ENCODE data around the gene METTL15. TPM values are rescaled to one million over a fixed set of nuclear protein-coding genes. Genes with fewer than 3 reads are reported as not detected.

Gene METTL15
- total RNA-seq, 6 experiments from 2014 or later = 6.5 to 12.0 (median 7.9) TPM

- peaks cover 0 to 7% (median 0%) of the 10 kb centered on the region in 4 donors for H3K4me1 ChIP-seq
- intact Hi-C loops (cut with DNase I) = no loop called here
- 94% methylated on average over 1 of the region's 1 CpG for WGBS (ENCODE audit: insufficient coverage, low coverage, low lambda C conversion rate, missing lambda C conversion rate)
- no peak overlapping the region for H3K4me3 ChIP-seq
- DNase-seq (no peak), ATAC-seq (no peak)
- no peaks in the 10 kb centered on the region for H3K27me3 ChIP-seq
- H3K27ac ChIP-seq = no peak overlapping the region
- H3K36me3 ChIP-seq = no peaks in the 10 kb centered on the region
- TF ChIP-seq POLR2A (IDR thresholded peaks at IDR 0.05) (no peak), CTCF (IDR thresholded peaks at IDR 0.05) (no peak)
- H3K9me3 ChIP-seq = no peaks in the 10 kb centered on the region
These were observed 3.8 kb upstream of the METTL15 start for GRCh38 chr11:28104425-28104824.

- Histone ChIP-seq H3K36me3 (no peaks in the 10 kb centered on the region), H3K4me1 (peaks cover 0 to 11% (median 0%) of the 10 kb centered on the region in 4 donors), H3K4me3 (no peak overlapping the region), H3K9me3 (no peaks in the 10 kb centered on the region), H3K27ac (no peak overlapping the region), H3K27me3 (no peaks in the 10 kb centered on the region)
- WGBS (ENCODE audit: insufficient coverage, low coverage, low lambda C conversion rate, missing lambda C conversion rate) = 86% methylated on average over 2 of the region's 2 CpGs
- TF ChIP-seq POLR2A (IDR thresholded peaks at IDR 0.05) (no peak), CTCF (IDR thresholded peaks at IDR 0.05) (no peak)
- DNase-seq = no peak
- intact Hi-C loops (cut with DNase I) = no loop called here
- ATAC-seq = no peak
These were observed 3.2 kb upstream of the METTL15 start for GRCh38 chr11:28104984-28105383.

- no peak for ATAC-seq
- Histone ChIP-seq H3K36me3 (no peaks in the 10 kb centered on the region), H3K4me1 (peaks cover 0 to 13% (median 0%) of the 10 kb centered on the region in 4 donors), H3K27ac (no peak overlapping the region), H3K9me3 (no peaks in the 10 kb centered on the region), H3K27me3 (no peaks in the 10 kb centered on the region), H3K4me3 (no peak overlapping the region)
- intact Hi-C loops (cut with DNase I) = no loop called here
- DNase-seq = no peak
- WGBS (ENCODE audit: insufficient coverage, low coverage, low lambda C conversion rate, missing lambda C conversion rate) = 82% methylated on average over 5 of the region's 5 CpGs
- no peak for TF ChIP-seq CTCF (IDR thresholded peaks at IDR 0.05)
- no peak for TF ChIP-seq POLR2A (IDR thresholded peaks at IDR 0.05)
These were observed 2.3 kb upstream of the METTL15 start for GRCh38 chr11:28105869-28106268.

- ATAC-seq (no peak), DNase-seq (peak in 1 of 3 donors; percentile 9)
- no peaks in the 10 kb centered on the region for H3K27me3 ChIP-seq
- intact Hi-C loops (cut with DNase I) = no loop called here
- no peaks in the 10 kb centered on the region for H3K36me3 ChIP-seq
- TF ChIP-seq CTCF (IDR thresholded peaks at IDR 0.05) (no peak), POLR2A (IDR thresholded peaks at IDR 0.05) (no peak)
- peaks cover 0 to 19% (median 0%) of the 10 kb centered on the region in 4 donors for H3K4me1 ChIP-seq
- 76% methylated on average over 12 of the region's 14 CpGs for WGBS (ENCODE audit: insufficient coverage, low coverage, low lambda C conversion rate, missing lambda C conversion rate)
- H3K4me3 ChIP-seq = no peak overlapping the region
- no peaks in the 10 kb centered on the region for H3K9me3 ChIP-seq
- H3K27ac ChIP-seq = no peak overlapping the region
These were observed 1.7 kb upstream of the METTL15 start for GRCh38 chr11:28106353-28107043.
